Mesenchymal stem cell (in vitro differentiated cells and primary cell): Measurements from ENCODE around the gene CYS1.
"Not testable (repeated sequence)": the region's sequence is repeated elsewhere in the genome, so short reads cannot be mapped to it uniquely, and the experiment has no call there.

ENCODE experiments used
- DNase-seq: peaks from one replicate; pipeline ENCODE4 v3.0.0-alpha.2; 2013
- H2AFZ ChIP-seq: one replicate; pipeline ENCODE4 v1.6.1; 2013; ENCODE audit warnings: low read depth, mild to moderate bottlenecking, control low read depth, inconsistent platforms, low read length, moderate library complexity
- H2AK5ac ChIP-seq: 2 replicates; pipeline ENCODE4 v1.6.1; 2013; ENCODE audit warnings: low read length, moderate library complexity, mild to moderate bottlenecking, inconsistent platforms; ENCODE audit not compliant: severe bottlenecking
- H2BK120ac ChIP-seq: one replicate; pipeline ENCODE4 v1.6.1; 2013; ENCODE audit warnings: low read depth, mild to moderate bottlenecking, inconsistent platforms, low read length, moderate library complexity
- H2BK12ac ChIP-seq, 2 experiments: one replicate each; pipeline ENCODE4 v1.6.1; 2013; ENCODE audit warnings: inconsistent platforms in 2 of 2, low read length in 2 of 2, mild to moderate bottlenecking in 2 of 2, moderate library complexity in 2 of 2, control low read depth in 1 of 2
- H2BK15ac ChIP-seq: one replicate; pipeline ENCODE4 v1.6.1; 2013; ENCODE audit warnings: mild to moderate bottlenecking, low read depth, inconsistent platforms; ENCODE audit not compliant: poor library complexity, severe bottlenecking
- H2BK5ac ChIP-seq: 2 replicates; pipeline ENCODE4 v1.6.1; 2013; ENCODE audit warnings: low read depth, mild to moderate bottlenecking, low read length, control low read depth, inconsistent platforms; ENCODE audit not compliant: poor library complexity, severe bottlenecking
- H3K14ac ChIP-seq, 2 experiments: one replicate each; pipeline ENCODE4 v1.6.1; 2013; ENCODE audit warnings: inconsistent platforms in 2 of 2, low read length in 2 of 2, control low read depth in 1 of 2, mild to moderate bottlenecking in 1 of 2, moderate library complexity in 1 of 2
- H3K18ac ChIP-seq, 2 experiments: one replicate each; pipeline ENCODE4 v1.6.1; 2013; ENCODE audit warnings: inconsistent platforms in 2 of 2, low read length in 2 of 2, control low read depth in 1 of 2, low read depth in 1 of 2, mild to moderate bottlenecking in 1 of 2
- H3K23ac ChIP-seq, 2 experiments: one replicate each; pipeline ENCODE4 v1.6.1; 2013; ENCODE audit warnings: inconsistent platforms in 2 of 2, low read length in 2 of 2, mild to moderate bottlenecking in 2 of 2, moderate library complexity in 2 of 2, control low read depth in 1 of 2
- H3K27ac ChIP-seq: 2 replicates; pipeline ENCODE4 v1.5.1; 2013; ENCODE audit warnings: mild to moderate bottlenecking, moderate library complexity, low read length, control low read depth, inconsistent platforms; ENCODE audit not compliant: poor library complexity, severe bottlenecking
- H3K27me3 ChIP-seq, 2 experiments: 2 replicates each; pipeline versions ENCODE4 v1.6.1 to v1.7.0; 2013; ENCODE audit warnings: low read length in 2 of 2, mild to moderate bottlenecking in 2 of 2, moderate library complexity in 2 of 2, control low read depth in 1 of 2, inconsistent platforms in 1 of 2; ENCODE audit not compliant: control insufficient read depth in 1 of 2, insufficient read depth in 1 of 2
- H3K36me3 ChIP-seq, 2 experiments: 2 replicates each; pipeline versions ENCODE4 v1.6.1 to v1.7.0; 2013; ENCODE audit warnings: low read length in 2 of 2, control low read depth in 1 of 2, inconsistent platforms in 1 of 2, low read depth in 1 of 2, mild to moderate bottlenecking in 1 of 2; ENCODE audit not compliant: insufficient read depth in 2 of 2, control insufficient read depth in 1 of 2
- H3K4ac ChIP-seq, 2 experiments: one replicate each; pipeline ENCODE4 v1.6.1; 2013; ENCODE audit warnings: inconsistent platforms in 2 of 2, low read length in 2 of 2, mild to moderate bottlenecking in 2 of 2, moderate library complexity in 2 of 2, control low read depth in 1 of 2, low read depth in 1 of 2
- H3K4me1 ChIP-seq: 2 replicates; pipeline ENCODE4 v1.6.1; 2013; ENCODE audit warnings: low read depth, low read length, control low read depth; ENCODE audit not compliant: control insufficient read depth, insufficient read depth
- H3K4me2 ChIP-seq: 2 replicates; pipeline ENCODE4 v1.6.1; 2013; ENCODE audit warnings: low read length, mild to moderate bottlenecking, inconsistent platforms; ENCODE audit not compliant: poor library complexity, severe bottlenecking
- H3K4me3 ChIP-seq, 2 experiments: 2 replicates each; pipeline versions ENCODE4 v1.5.1 to v1.7.0; 2013; ENCODE audit warnings: low read length in 2 of 2, mild to moderate bottlenecking in 2 of 2, control low read depth in 1 of 2, low read depth in 1 of 2; ENCODE audit not compliant: insufficient read depth in 1 of 2
- H3K79me1 ChIP-seq: replicated peaks from 2 replicates; pipeline ENCODE4 v1.6.1; 2013; ENCODE audit warnings: mild to moderate bottlenecking, control low read depth, low read length, inconsistent platforms; ENCODE audit not compliant: poor library complexity, severe bottlenecking
- H3K9ac ChIP-seq: 2 replicates; pipeline ENCODE4 v1.7.0; 2013; ENCODE audit warnings: mild to moderate bottlenecking, low read length, moderate library complexity
- H3K9me3 ChIP-seq: 2 replicates; pipeline ENCODE4 v1.7.0; 2013; ENCODE audit warnings: mild to moderate bottlenecking, low read length; ENCODE audit not compliant: control insufficient read depth
- H4K8ac ChIP-seq: one replicate; pipeline ENCODE4 v1.6.1; 2013; ENCODE audit warnings: inconsistent platforms, mild to moderate bottlenecking, low read length, moderate library complexity
- H4K91ac ChIP-seq: one replicate; pipeline ENCODE4 v1.6.1; 2013; ENCODE audit warnings: mild to moderate bottlenecking, low read length, inconsistent platforms
- WGBS: methylation state at CpG from one replicate; pipeline ENCODE4 v1.1.7; 2013; ENCODE audit warnings: mixed read lengths; 5-methylcytosine and 5-hydroxymethylcytosine counted together

The CYS1 gene

GRCh38 chr2:10011606-10012325 lies 68.4 kb downstream of the CYS1 start:
- DNase-seq, H3K79me1 ChIP-seq, H3K4me3 ChIP-seq, H3K18ac ChIP-seq, H3K27me3 ChIP-seq, H3K27ac ChIP-seq, H4K8ac ChIP-seq, H4K91ac ChIP-seq, H3K36me3 ChIP-seq, H3K14ac ChIP-seq, H2AFZ ChIP-seq, H2BK5ac ChIP-seq, H3K4ac ChIP-seq, H3K9ac ChIP-seq, H2BK120ac ChIP-seq, H2BK12ac ChIP-seq, H3K4me2 ChIP-seq, H2AK5ac ChIP-seq, H3K23ac ChIP-seq, H3K9me3 ChIP-seq: not testable (repeated sequence)
- peak overlapping the region; percentile 45 for H2BK15ac ChIP-seq
- peaks cover 19% of the 10 kb centered on the region for H3K4me1 ChIP-seq
- 98% methylated on average over 61 of the region's 61 CpGs for WGBS

GRCh38 chr2:10010861-10011605 lies 69.2 kb downstream of the CYS1 start:
- H3K27ac ChIP-seq, H2AFZ ChIP-seq, DNase-seq, H2BK5ac ChIP-seq, H3K27me3 ChIP-seq, H3K4me2 ChIP-seq, H3K18ac ChIP-seq, H3K23ac ChIP-seq, H4K8ac ChIP-seq, H2BK15ac ChIP-seq, H3K36me3 ChIP-seq, H2BK120ac ChIP-seq, H3K14ac ChIP-seq, H2AK5ac ChIP-seq, H3K4ac ChIP-seq, H3K79me1 ChIP-seq, H2BK12ac ChIP-seq, H3K9me3 ChIP-seq, H3K9ac ChIP-seq: not testable (repeated sequence)
- WGBS = 95% methylated on average over 52 of the region's 52 CpGs
- peaks cover 22% of the 10 kb centered on the region for H3K4me1 ChIP-seq
- H4K91ac ChIP-seq = peak overlapping the region; percentile 61
- peak overlapping the region in 1 of 2 experiments; percentile 24 for H3K4me3 ChIP-seq

- 79% methylated on average over 36 of the region's 36 CpGs for WGBS
- no peak overlapping the region for H3K27ac ChIP-seq
- no peak overlapping the region for H3K4ac ChIP-seq
- no peak overlapping the region for H3K4me2 ChIP-seq
- H3K79me1 ChIP-seq = no peaks in the 10 kb centered on the region
- peak overlapping the region in 1 of 2 experiments; percentile 99 for H3K14ac ChIP-seq
- H3K4me1 ChIP-seq = peaks cover 22% of the 10 kb centered on the region
- H3K36me3 ChIP-seq = peaks cover 0 to 3% of the 10 kb centered on the region in 2 experiments
- H4K91ac ChIP-seq = peak overlapping the region; percentile 25
- DNase-seq = peak; percentile 68
- no peak overlapping the region for H2BK120ac ChIP-seq
- H3K18ac ChIP-seq = peak overlapping the region in 1 of 2 experiments; percentile 85
- H3K4me3 ChIP-seq = peak overlapping the region in 1 of 2 experiments; percentile 33
- peak overlapping the region; percentile 38 to 88 for H2BK12ac ChIP-seq
- H2AFZ ChIP-seq = no peak overlapping the region
- H3K23ac ChIP-seq = no peak overlapping the region
- H3K27me3 ChIP-seq = no peaks in the 10 kb centered on the region
- H4K8ac ChIP-seq = no peak overlapping the region
- peak overlapping the region; percentile 14 for H3K9ac ChIP-seq
- no peak overlapping the region for H2BK15ac ChIP-seq
- H2BK5ac ChIP-seq = no peak overlapping the region
- H2AK5ac ChIP-seq = no peak overlapping the region
- no peaks in the 10 kb centered on the region for H3K9me3 ChIP-seq
Observed at GRCh38 chr2:10009811-10010781, 70.1 kb downstream of the CYS1 start.
